A549 (cell line): Measurements from ENCODE around the gene ARHGAP19. TPM values are rescaled to one million over a fixed set of nuclear protein-coding genes. Genes with fewer than 3 reads are reported as not detected.

Source experiments
- ATAC-seq, 2 experiments: fragments of 200-7000 bp in 1 of 2; fragments of >200 bp in 1 of 2; cut with Nextera tagmentation in 1 of 2; cut with Tn5 transposase in 1 of 2; 3 replicates each; pipeline versions ENCODE4 v1.8.0 to v1.9.1; 2018 to 2020; ENCODE audit warnings: mild to moderate bottlenecking in 1 of 2, moderate library complexity in 1 of 2
- CTCF ChIA-PET: fragments of 300-600 bp; sonication (Branson Sonifier 250); formaldehyde crosslinking; extraction: SDS; loops from one replicate; lab custom pipeline; 2021; ENCODE audit warnings: antibody characterized with exemption, inconsistent platforms; lab: Yijun Ruan, JAX
- POLR2A ChIA-PET: fragments of 350-600 bp; formaldehyde crosslinking; extraction: SDS; loops from one replicate; lab custom pipeline; 2021; ENCODE audit warnings: antibody characterized with exemption, inconsistent platforms; lab: Yijun Ruan, JAX
- DNase-seq, 2 experiments: peaks; one replicate each; pipeline versions ENCODE4 v3.0.0 to v3.0.0-alpha.2; 2011 to 2016; ENCODE audit warnings: low read depth in 1 of 2, low spot score in 1 of 2
- FAIRE-seq: peaks from 2 replicates; lab custom pipeline; 2011; peaks lifted over from hg19 to GRCh38; lab: Jason Lieb, UNC
- H3K27ac ChIP-seq, 2 experiments: fragments of >200 bp; sonication (Bioruptor Twin); formaldehyde crosslinking; 3 replicates each; pipeline ENCODE4 v1.5.1; 2016 to 2017
- H3K4me1 ChIP-seq: fragments of >200 bp; sonication (Bioruptor Twin); formaldehyde crosslinking; 3 replicates; pipeline ENCODE4 v1.6.1; 2016
- H3K4me2 ChIP-seq: fragments of >200 bp; sonication (Bioruptor Twin); formaldehyde crosslinking; 3 replicates; pipeline ENCODE4 v1.6.1; 2016
- H3K4me3 ChIP-seq: fragments of >200 bp; sonication (Bioruptor Twin); formaldehyde crosslinking; 3 replicates; pipeline ENCODE4 v1.5.1; 2016
- H3K9me3 ChIP-seq: fragments of >200 bp; sonication (Bioruptor Twin); formaldehyde crosslinking; 3 replicates; pipeline ENCODE4 v1.6.1; 2016
- ATOH8 ChIP-seq: fragments of 250-450 bp; sonication (Bioruptor Pico); IDR thresholded peaks from 2 replicates; pipeline ENCODE4 v1.5.0; 2020; ENCODE audit warnings: low read depth, mild to moderate bottlenecking, moderate library complexity
- CBX2 ChIP-seq: fragments of 200-600 bp; sonication (generic); IDR thresholded peaks from 2 replicates; pipeline ENCODE4 v1.6.1; 2016; ENCODE audit warnings: low read depth, mild to moderate bottlenecking, borderline replicate concordance
- CEBPB ChIP-seq, 2 experiments: fragments of >200 bp in 1 of 2; sonication (Bioruptor Twin) in 1 of 2; formaldehyde crosslinking in 1 of 2; IDR thresholded peaks; 2 replicates each; pipeline ENCODE4 v1.6.1; 2012 to 2016
- CHD2 ChIP-seq: fragments of 150-350 bp; IDR thresholded peaks from 2 replicates; pipeline ENCODE4 v1.6.1; 2014; ENCODE audit warnings: low read length; ENCODE audit not compliant: partially characterized antibody
- CHD4 ChIP-seq: fragments of 200-600 bp; sonication (generic); IDR thresholded peaks from 2 replicates; pipeline ENCODE4 v1.6.1; 2016; ENCODE audit warnings: antibody characterized with exemption, mild to moderate bottlenecking, borderline replicate concordance
- CTCF ChIP-seq: fragments of >200 bp; sonication (Bioruptor Twin); formaldehyde crosslinking; IDR thresholded peaks from 3 replicates; pipeline ENCODE4 v1.5.1; 2016
- E2F6 ChIP-seq: IDR thresholded peaks from 2 replicates; pipeline ENCODE4 v1.6.1; 2012; ENCODE audit warnings: low read depth, borderline replicate concordance
- HES2 ChIP-seq: fragments of >200 bp; sonication (Bioruptor Twin); formaldehyde crosslinking; IDR thresholded peaks from 2 replicates; pipeline ENCODE4 v1.6.1; 2016
- HEYL ChIP-seq: fragments of 250-450 bp; sonication (Bioruptor Pico); IDR thresholded peaks from 2 replicates; pipeline ENCODE4 v1.8.0; 2021; ENCODE audit warnings: mild to moderate bottlenecking, moderate library complexity
- HMGXB4 ChIP-seq: fragments of 250-450 bp; sonication (Bioruptor Pico); IDR thresholded peaks from 2 replicates; pipeline ENCODE4 v1.5.0; 2021; ENCODE audit warnings: mild to moderate bottlenecking, moderate library complexity, borderline replicate concordance
- HOXA7 ChIP-seq: fragments of 250-450 bp; sonication (Bioruptor Pico); IDR thresholded peaks from 2 replicates; pipeline ENCODE4 v1.5.0; 2020; ENCODE audit warnings: mild to moderate bottlenecking, moderate library complexity
- JUN ChIP-seq, 2 experiments: fragments of >200 bp; sonication (Bioruptor Twin); formaldehyde crosslinking; IDR thresholded peaks; 2 replicates in 1 of 2; 3 replicates in 1 of 2; pipeline ENCODE4 v1.6.1; 2016 to 2017
- JUNB ChIP-seq: fragments of >200 bp; sonication (Bioruptor Twin); formaldehyde crosslinking; IDR thresholded peaks from 2 replicates; pipeline ENCODE4 v1.6.1; 2016
- KDM5A ChIP-seq: fragments of 200-600 bp; sonication (generic); IDR thresholded peaks from 2 replicates; pipeline ENCODE4 v1.6.1; 2016; ENCODE audit warnings: antibody characterized with exemption, mild to moderate bottlenecking
- MYC ChIP-seq: IDR thresholded peaks from 2 replicates; pipeline ENCODE4 v1.6.1; 2012; ENCODE audit warnings: mild to moderate bottlenecking, inconsistent platforms, low read length, improper control_type of control experiment, borderline replicate concordance
- NFE2L2 ChIP-seq: fragments of 150-350 bp; conservative IDR thresholded peaks from 2 replicates; pipeline ENCODE4 v1.6.1; 2014; ENCODE audit warnings: low read length
- NR3C1 ChIP-seq: fragments of >200 bp; sonication (Bioruptor Twin); formaldehyde crosslinking; IDR thresholded peaks from 3 replicates; pipeline ENCODE4 v1.6.1; 2017
- PHF8 ChIP-seq: fragments of 200-600 bp; sonication (generic); IDR thresholded peaks from 2 replicates; pipeline ENCODE4 v1.6.1; 2016; ENCODE audit warnings: low read depth, mild to moderate bottlenecking, antibody characterized with exemption, moderate library complexity, borderline replicate concordance
- POLR2A ChIP-seq: IDR thresholded peaks from 2 replicates; pipeline ENCODE4 v1.6.1; 2012; ENCODE audit warnings: mild to moderate bottlenecking, low read length
- RAD21 ChIP-seq, 2 experiments: fragments of >200 bp in 1 of 2; sonication (Bioruptor Twin) in 1 of 2; formaldehyde crosslinking in 1 of 2; IDR thresholded peaks in 1 of 2; conservative IDR thresholded peaks in 1 of 2; 2 replicates in 1 of 2; 3 replicates in 1 of 2; pipeline ENCODE4 v1.6.1; 2012 to 2018; ENCODE audit warnings: inconsistent platforms in 1 of 2
- REST ChIP-seq: fragments of 200-600 bp; sonication (generic); IDR thresholded peaks from 2 replicates; pipeline ENCODE4 v1.6.1; 2016; ENCODE audit warnings: antibody characterized with exemption, mild to moderate bottlenecking, moderate library complexity
- SMC3 ChIP-seq: fragments of >200 bp; sonication (Bioruptor Twin); formaldehyde crosslinking; IDR thresholded peaks from 3 replicates; pipeline ENCODE4 v1.6.1; 2018; ENCODE audit warnings: inconsistent platforms
- SREBF2 ChIP-seq: fragments of 450-650 bp; IDR thresholded peaks from 2 replicates; pipeline ENCODE4 v1.6.1; 2014; ENCODE audit warnings: mild to moderate bottlenecking, moderate library complexity
- ZNF302 ChIP-seq: fragments of 250-450 bp; sonication (Bioruptor Pico); IDR thresholded peaks from 2 replicates; pipeline ENCODE4 v1.9.0; 2021; ENCODE audit warnings: inconsistent platforms, mild to moderate bottlenecking, moderate library complexity
- WGBS: methylation state at CpG from one replicate; pipeline ENCODE4 v1.1.6; 2017; ENCODE audit errors: missing lambda C conversion rate; 5-methylcytosine and 5-hydroxymethylcytosine counted together
- polyA plus RNA-seq, 4 experiments: library from polyadenylated mRNA; depleted of rRNA in 3 of 4; stranded (reverse); fragments of >200 nt; fragmentation: RNase III in 1 of 4; extraction: RNeasy Plus Mini Kit Qiagen cat#74134 plus additional on column Dnase treatment in 1 of 4; gene quantifications; 2 replicates in 3 of 4; 3 replicates in 1 of 4; pipeline ENCODE4 v1.2.3, GENCODE V29; 2011 to 2017

Gene ARHGAP19
- polyA plus RNA-seq, 2 of the 4 experiments (the other 2 are of a cell fraction), result 6.0 to 11.9 TPM

GRCh38 chr10:97235353-97235752 is 57.1 kb downstream of the ARHGAP19 start:
- ChIA-PET CTCF (interaction anchor here (0.7 to 8.2 kb wide), 25 partner anchors 8 to 376 kb away, joined by 3 to 92 read pairs (median 5); no protein-coding TSS in a partner anchor), POLR2A (no interaction called here)
- no peak overlapping the region for H3K4me2 ChIP-seq
- no peak overlapping the region for H3K27ac ChIP-seq
- peaks cover 3% of the 10 kb centered on the region; the same call in 1 of the 3 replicates for H3K4me1 ChIP-seq
- TF ChIP-seq REST (no peak), HES2 (no peak), HEYL (CRISPR knock-in tag) (no peak), SMC3 (no peak), CEBPB (IDR thresholded peaks at IDR 0.05) (no peak)
- H3K9me3 ChIP-seq, result no peaks in the 10 kb centered on the region
- no peak for DNase-seq
- no peak for FAIRE-seq
- H3K4me3 ChIP-seq, result no peak overlapping the region
- WGBS, result 86% methylated on average over 4 of the region's 4 CpGs
- no peak for ATAC-seq

- FAIRE-seq (no peak), ATAC-seq (peak; percentile 54 to 58; a peak in 3 of 6 replicates), DNase-seq (peak; percentile 13 to 51)
- no peak overlapping the region for H3K4me3 ChIP-seq
- H3K4me1 ChIP-seq, result peaks cover 12% of the 10 kb centered on the region
- no peak overlapping the region for H3K4me2 ChIP-seq
- ChIA-PET CTCF (interaction anchor here (0.6 to 8.2 kb wide), 29 partner anchors 9 to 618 kb away, joined by 3 to 92 read pairs (median 4); no protein-coding TSS in a partner anchor), POLR2A (no interaction called here)
- WGBS, result 61% methylated on average over 1 of the region's 1 CpG
- H3K9me3 ChIP-seq, result no peaks in the 10 kb centered on the region
- peak; percentile 70 for TF ChIP-seq CTCF
- peak; percentile 71 for TF ChIP-seq RAD21 (conservative IDR thresholded peaks at IDR 0.05 in 1 of 2, IDR thresholded peaks at IDR 0.05 in 1 of 2)
- TF ChIP-seq SMC3, result peak; percentile 44; the same call in 2 of the 3 replicates
- no peak for TF ChIP-seq KDM5A
- no peak for TF ChIP-seq NFE2L2
- H3K27ac ChIP-seq, result no peak overlapping the region
Measured at GRCh38 chr10:97234400-97234799, 58.0 kb downstream of the ARHGAP19 start.

- peak overlapping the region; percentile 15; the same call in 1 of the 3 replicates for H3K4me2 ChIP-seq
- no peak for FAIRE-seq
- peak overlapping the region in 1 of 2 experiments; percentile 52; a peak in 2 of 6 replicates for H3K27ac ChIP-seq
- H3K4me1 ChIP-seq, result peaks cover 23% of the 10 kb centered on the region
- peak in 1 of 2 experiments; percentile 52; a peak in 2 of 6 replicates for ATAC-seq
- no peak overlapping the region for H3K4me3 ChIP-seq
- ChIA-PET CTCF (interaction anchor here (0.7 to 2.1 kb wide), 4 partner anchors 19 to 834 kb away, joined by 3 to 11 read pairs (median 4); no protein-coding TSS in a partner anchor), POLR2A (no interaction called here)
- no peaks in the 10 kb centered on the region for H3K9me3 ChIP-seq
- no peak for DNase-seq
- 95% methylated on average over 1 of the region's 1 CpG for WGBS
- no peak for TF ChIP-seq JUN (IDR thresholded peaks at IDR 0.05)
- TF ChIP-seq ZNF302 (CRISPR knock-in tag), result no peak
- TF ChIP-seq ATOH8 (CRISPR knock-in tag), result no peak
- no peak for TF ChIP-seq PHF8
- TF ChIP-seq HOXA7, result no peak
- TF ChIP-seq HMGXB4, result no peak
- TF ChIP-seq POLR2A, result no peak
- no peak for TF ChIP-seq CBX2
- TF ChIP-seq CHD2, result no peak
- no peak for TF ChIP-seq JUNB
- no peak for TF ChIP-seq MYC
- no peak for TF ChIP-seq HES2
- TF ChIP-seq SREBF2, result no peak
- no peak for TF ChIP-seq E2F6
- no peak for TF ChIP-seq NR3C1
- TF ChIP-seq CHD4, result no peak
Measured at GRCh38 chr10:97230146-97230545, 62.3 kb downstream of the ARHGAP19 start.
